ENCODE results near the gene SPCS3. TPM values are rescaled to one million over a fixed set of nuclear protein-coding genes. Genes with fewer than 3 reads are reported as not detected.

Gene SPCS3
- total RNA-seq, 1 donor from 2014 or later, result 118 TPM

DNA sequence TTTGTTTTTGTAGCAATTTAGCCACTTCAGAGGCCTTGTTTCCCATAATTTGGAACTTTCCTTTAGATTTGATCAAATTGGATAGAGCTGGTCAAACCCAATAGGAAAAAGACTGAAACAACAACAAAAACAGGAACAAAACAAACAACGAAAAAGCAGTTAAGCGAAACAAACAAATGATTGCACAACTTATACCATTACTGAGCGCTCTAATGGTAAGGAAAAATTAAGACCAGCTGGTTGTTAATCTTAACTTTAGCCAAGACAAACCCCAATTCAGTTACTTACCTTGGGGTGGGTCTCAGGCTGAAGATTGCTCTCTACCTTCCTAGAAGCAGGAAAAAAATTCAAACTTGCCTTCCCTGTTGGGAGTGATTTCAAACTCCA is 38.3 kb downstream of the SPCS3 start:
- Mint-ChIP-seq H3K27me3 (ENCODE audit: unreplicated experiment) (no peaks in the 10 kb centered on the region), H3K4me3 (ENCODE audit: unreplicated experiment) (no peak overlapping the region), H3K4me1 (ENCODE audit: unreplicated experiment) (peaks cover 11% of the 10 kb centered on the region), H3K36me3 (ENCODE audit: unreplicated experiment) (peaks cover 2% of the 10 kb centered on the region), H3K27ac (ENCODE audit: unreplicated experiment) (no peak overlapping the region), H3K9me3 (ENCODE audit: unreplicated experiment) (peaks cover 8% of the 10 kb centered on the region)
- no peak for TF ChIP-seq CTCF (IDR thresholded peaks at IDR 0.05)
- no peak for DNase-seq (ENCODE audit: extremely low spot score, unreplicated experiment)

GRCh38 chr4:176359590-176359989 is 39.8 kb downstream of the SPCS3 start:
- H3K27me3 Mint-ChIP-seq (ENCODE audit: unreplicated experiment), result no peaks in the 10 kb centered on the region
- H3K9me3 Mint-ChIP-seq (ENCODE audit: unreplicated experiment), result no peaks in the 10 kb centered on the region
- no peak for DNase-seq (ENCODE audit: extremely low spot score, unreplicated experiment)
- H3K36me3 Mint-ChIP-seq (ENCODE audit: unreplicated experiment), result no peaks in the 10 kb centered on the region
- TF ChIP-seq CTCF (IDR thresholded peaks at IDR 0.05), result no peak
- peaks cover 11% of the 10 kb centered on the region for H3K4me1 Mint-ChIP-seq (ENCODE audit: unreplicated experiment)
- no peak overlapping the region for H3K4me3 Mint-ChIP-seq (ENCODE audit: unreplicated experiment)
- H3K27ac Mint-ChIP-seq (ENCODE audit: unreplicated experiment), result peak overlapping the region; percentile 23

- Mint-ChIP-seq H3K27me3 (ENCODE audit: unreplicated experiment) (no peaks in the 10 kb centered on the region), H3K27ac (ENCODE audit: unreplicated experiment) (no peak overlapping the region), H3K9me3 (ENCODE audit: unreplicated experiment) (peaks cover 7% of the 10 kb centered on the region), H3K36me3 (ENCODE audit: unreplicated experiment) (no peaks in the 10 kb centered on the region), H3K4me3 (ENCODE audit: unreplicated experiment) (no peak overlapping the region), H3K4me1 (ENCODE audit: unreplicated experiment) (peaks cover 11% of the 10 kb centered on the region)
- DNase-seq (ENCODE audit: extremely low spot score, unreplicated experiment), result no peak
- no peak for TF ChIP-seq CTCF (IDR thresholded peaks at IDR 0.05)
Observed at GRCh38 chr4:176360446-176360845, 40.7 kb downstream of the SPCS3 start.

DNA sequence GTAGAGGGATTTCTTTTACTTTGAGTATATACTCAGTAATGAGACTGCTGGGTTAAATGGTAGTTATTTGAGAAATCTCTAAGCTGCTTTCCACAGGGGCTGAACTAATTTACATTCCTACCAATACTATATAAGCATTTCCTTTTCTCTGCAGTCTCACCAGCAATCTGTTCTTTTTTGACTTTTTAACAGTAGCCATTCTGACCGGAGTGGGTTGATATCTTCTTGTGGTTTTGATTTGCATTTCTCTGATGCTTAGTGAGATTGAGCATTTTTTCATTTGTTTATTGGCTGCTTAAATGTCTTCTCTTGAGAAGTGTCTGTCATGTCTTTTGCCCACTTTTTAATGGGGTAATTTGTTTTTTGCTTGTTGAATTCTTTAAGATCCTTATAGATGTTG is 43.3 kb downstream of the SPCS3 start:
- no peak for DNase-seq (ENCODE audit: extremely low spot score, unreplicated experiment)
- Mint-ChIP-seq H3K27me3 (ENCODE audit: unreplicated experiment) (no peaks in the 10 kb centered on the region), H3K4me3 (ENCODE audit: unreplicated experiment) (no peak overlapping the region), H3K9me3 (ENCODE audit: unreplicated experiment) (peaks cover 12% of the 10 kb centered on the region), H3K27ac (ENCODE audit: unreplicated experiment) (no peak overlapping the region), H3K36me3 (ENCODE audit: unreplicated experiment) (no peaks in the 10 kb centered on the region), H3K4me1 (ENCODE audit: unreplicated experiment) (peaks cover 10% of the 10 kb centered on the region)
- TF ChIP-seq CTCF (IDR thresholded peaks at IDR 0.05), result no peak

GRCh38 chr4:176367771-176368465 is 48.2 kb downstream of the SPCS3 start:
- no peak for DNase-seq (ENCODE audit: extremely low spot score, unreplicated experiment)
- Mint-ChIP-seq H3K27ac (ENCODE audit: unreplicated experiment) (no peak overlapping the region), H3K4me1 (ENCODE audit: unreplicated experiment) (no peaks in the 10 kb centered on the region), H3K27me3 (ENCODE audit: unreplicated experiment) (no peaks in the 10 kb centered on the region), H3K9me3 (ENCODE audit: unreplicated experiment) (peaks cover 12% of the 10 kb centered on the region), H3K36me3 (ENCODE audit: unreplicated experiment) (no peaks in the 10 kb centered on the region), H3K4me3 (ENCODE audit: unreplicated experiment) (no peak overlapping the region)
- TF ChIP-seq CTCF (IDR thresholded peaks at IDR 0.05), result no peak
